Measurements from ENCODE around the gene FAM120AOS. TPM values are rescaled to one million over a fixed set of nuclear protein-coding genes. Genes with fewer than 3 reads are reported as not detected.

FAM120AOS gene
- total RNA-seq, 1 donor from 2014 or later: 40.9 TPM

DNA sequence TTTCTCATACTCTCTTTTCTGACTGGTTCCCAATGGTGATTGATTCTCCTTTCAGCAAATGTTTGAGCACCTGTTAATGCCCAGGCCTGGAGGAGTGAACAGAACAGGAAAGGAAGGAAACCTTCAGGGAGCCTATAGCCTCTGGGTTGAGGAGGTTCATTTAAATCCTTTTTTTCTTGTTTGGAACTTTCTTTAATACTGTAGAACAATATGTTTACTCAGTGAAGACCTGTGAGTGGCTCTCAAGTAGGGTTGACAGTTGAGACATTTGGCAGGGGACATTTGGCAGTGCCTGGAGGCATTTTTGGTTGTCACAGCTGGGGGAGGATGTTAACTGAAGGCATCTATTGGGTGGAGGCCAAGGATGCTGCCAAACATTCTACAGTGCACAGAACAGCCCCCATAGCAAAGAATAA lies 6.1 kb upstream of the FAM120AOS start:
- peaks cover 100% of the 10 kb centered on the region for H3K79me2 ChIP-seq (ENCODE audit: low read depth)
- Mint-ChIP-seq H3K4me1 (peaks cover 16% of the 10 kb centered on the region), H3K27ac (no peak overlapping the region)

DNA sequence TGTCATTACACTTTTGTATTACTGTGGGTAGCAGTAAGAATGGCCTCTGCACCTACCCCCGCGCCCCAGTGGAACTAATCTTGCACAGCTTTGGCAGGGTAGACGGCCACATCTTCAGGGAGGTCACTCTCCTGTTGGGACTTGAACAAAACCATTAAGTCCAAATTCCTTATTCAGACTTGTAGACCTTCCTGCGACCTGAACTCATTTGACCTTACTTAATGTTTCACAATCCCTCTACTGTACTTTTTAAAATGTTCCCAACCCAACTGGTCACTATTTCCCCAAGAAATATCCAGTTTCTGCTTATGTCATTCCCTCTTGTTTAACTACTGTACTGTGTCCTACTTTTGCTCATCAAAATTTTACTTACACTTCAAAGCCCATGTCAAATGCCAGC lies 5.3 kb upstream of the FAM120AOS start:
- peaks cover 2% of the 10 kb centered on the region for H3K27me3 Mint-ChIP-seq (ENCODE audit: insufficient read depth, low read depth)
- Histone ChIP-seq H3K9me3 (ENCODE audit: low read depth) (no peaks in the 10 kb centered on the region), H3F3A (ENCODE audit: low read depth) (no peaks in the 10 kb centered on the region), H3K27ac (no peak overlapping the region), H3K4me2 (no peak overlapping the region), H3K9ac (no peak overlapping the region), H2AFZ (replicated peaks) (no peak overlapping the region), H4K20me1 (ENCODE audit: low read depth) (peaks cover 4% of the 10 kb centered on the region), H3K4me3 (no peak overlapping the region), H3K36me3 (no peaks in the 10 kb centered on the region), H3K79me2 (ENCODE audit: low read depth) (peaks cover 100% of the 10 kb centered on the region), H3K4me1 (peaks cover 5% of the 10 kb centered on the region), H3K27me3 (no peaks in the 10 kb centered on the region)
- peaks cover 20% of the 10 kb centered on the region for H3K4me1 Mint-ChIP-seq
- H3K9me3 Mint-ChIP-seq: no peaks in the 10 kb centered on the region
- peaks cover 11% of the 10 kb centered on the region for H3K36me3 Mint-ChIP-seq
- H3K27ac Mint-ChIP-seq: no peak overlapping the region
- no peak overlapping the region for H3K4me3 Mint-ChIP-seq
- DNase-seq (ENCODE audit: low spot score): no peak
- TF ChIP-seq, protein P1, sequence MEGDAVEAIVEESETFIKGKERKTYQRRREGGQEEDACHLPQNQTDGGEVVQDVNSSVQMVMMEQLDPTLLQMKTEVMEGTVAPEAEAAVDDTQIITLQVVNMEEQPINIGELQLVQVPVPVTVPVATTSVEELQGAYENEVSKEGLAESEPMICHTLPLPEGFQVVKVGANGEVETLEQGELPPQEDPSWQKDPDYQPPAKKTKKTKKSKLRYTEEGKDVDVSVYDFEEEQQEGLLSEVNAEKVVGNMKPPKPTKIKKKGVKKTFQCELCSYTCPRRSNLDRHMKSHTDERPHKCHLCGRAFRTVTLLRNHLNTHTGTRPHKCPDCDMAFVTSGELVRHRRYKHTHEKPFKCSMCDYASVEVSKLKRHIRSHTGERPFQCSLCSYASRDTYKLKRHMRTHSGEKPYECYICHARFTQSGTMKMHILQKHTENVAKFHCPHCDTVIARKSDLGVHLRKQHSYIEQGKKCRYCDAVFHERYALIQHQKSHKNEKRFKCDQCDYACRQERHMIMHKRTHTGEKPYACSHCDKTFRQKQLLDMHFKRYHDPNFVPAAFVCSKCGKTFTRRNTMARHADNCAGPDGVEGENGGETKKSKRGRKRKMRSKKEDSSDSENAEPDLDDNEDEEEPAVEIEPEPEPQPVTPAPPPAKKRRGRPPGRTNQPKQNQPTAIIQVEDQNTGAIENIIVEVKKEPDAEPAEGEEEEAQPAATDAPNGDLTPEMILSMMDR (IDR thresholded peaks at IDR 0.05): no peak
- no peak for TF ChIP-seq EZH2phosphoT487 (IDR thresholded peaks at IDR 0.05)
- no peak for TF ChIP-seq EZH2 (IDR thresholded peaks at IDR 0.05)

More for the DNA sequence above, 6.1 kb upstream of the FAM120AOS start:
- TF ChIP-seq EZH2 (IDR thresholded peaks at IDR 0.05) (no peak), EZH2phosphoT487 (IDR thresholded peaks at IDR 0.05) (no peak)
- TF ChIP-seq, protein P1 (IDR thresholded peaks at IDR 0.05): no peak
- no peaks in the 10 kb centered on the region for H3K36me3 ChIP-seq
- no peak overlapping the region for H3K27ac ChIP-seq
- no peaks in the 10 kb centered on the region for H3K9me3 ChIP-seq (ENCODE audit: low read depth)
- Mint-ChIP-seq H3K4me3 (no peak overlapping the region), H3K36me3 (peaks cover 11% of the 10 kb centered on the region), H3K27me3 (ENCODE audit: insufficient read depth, low read depth) (peaks cover 2% of the 10 kb centered on the region), H3K9me3 (no peaks in the 10 kb centered on the region)
- DNase-seq (ENCODE audit: low spot score): no peak
- no peak overlapping the region for H2AFZ ChIP-seq (replicated peaks)
- H3F3A ChIP-seq (ENCODE audit: low read depth): no peaks in the 10 kb centered on the region
- H3K27me3 ChIP-seq: no peaks in the 10 kb centered on the region
- H3K4me3 ChIP-seq: no peak overlapping the region
- peaks cover 10% of the 10 kb centered on the region for H4K20me1 ChIP-seq (ENCODE audit: low read depth)
- no peak overlapping the region for H3K4me2 ChIP-seq
- H3K4me1 ChIP-seq: peaks cover 1% of the 10 kb centered on the region
- no peak overlapping the region for H3K9ac ChIP-seq

DNA sequence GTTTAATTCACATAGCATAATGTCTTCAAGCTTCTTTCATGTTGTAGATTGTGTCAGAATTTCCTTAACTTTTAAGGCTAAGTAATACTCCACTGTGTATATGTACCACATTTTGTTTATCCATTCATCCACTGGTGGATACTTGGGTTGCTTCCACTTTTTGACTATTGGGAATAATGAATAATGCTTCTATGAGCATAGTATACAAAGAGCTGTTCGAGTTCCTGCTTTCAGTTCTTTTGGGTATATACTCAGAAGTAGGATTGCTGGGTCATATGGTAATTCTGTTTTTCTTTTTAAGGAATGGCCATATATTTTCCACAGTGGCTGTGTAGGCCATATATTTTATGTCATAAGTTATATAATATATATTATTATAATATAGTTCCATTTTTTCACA lies 3.6 kb upstream of the FAM120AOS start:
- Histone ChIP-seq H2AFZ (replicated peaks) (no peak overlapping the region), H4K20me1 (ENCODE audit: low read depth) (peaks cover 11% of the 10 kb centered on the region), H3F3A (ENCODE audit: low read depth) (peaks cover 8% of the 10 kb centered on the region), H3K27me3 (no peaks in the 10 kb centered on the region), H3K79me2 (ENCODE audit: low read depth) (peaks cover 98% of the 10 kb centered on the region), H3K27ac (no peak overlapping the region), H3K4me3 (no peak overlapping the region), H3K9ac (no peak overlapping the region), H3K4me2 (no peak overlapping the region), H3K4me1 (peaks cover 5% of the 10 kb centered on the region), H3K36me3 (no peaks in the 10 kb centered on the region), H3K9me3 (ENCODE audit: low read depth) (no peaks in the 10 kb centered on the region)
- no peak for DNase-seq (ENCODE audit: low spot score)
- H3K4me3 Mint-ChIP-seq: no peak overlapping the region
- peaks cover 4% of the 10 kb centered on the region for H3K27me3 Mint-ChIP-seq (ENCODE audit: insufficient read depth, low read depth)
- H3K36me3 Mint-ChIP-seq: peaks cover 12% of the 10 kb centered on the region
- TF ChIP-seq EZH2phosphoT487 (IDR thresholded peaks at IDR 0.05): no peak
- TF ChIP-seq EZH2 (IDR thresholded peaks at IDR 0.05): no peak
- TF ChIP-seq, protein P1 (IDR thresholded peaks at IDR 0.05): no peak
- no peak overlapping the region for H3K27ac Mint-ChIP-seq
- peaks cover 22% of the 10 kb centered on the region for H3K4me1 Mint-ChIP-seq
- no peaks in the 10 kb centered on the region for H3K9me3 Mint-ChIP-seq

Data from neural progenitor cell (in vitro differentiated cells).